CD4-positive, alpha-beta T cell treated with Interleukin-15 for 4 hours (primary cell): Measurements from ENCODE around the gene TJP3.

Source experiments
- DNase-seq: peaks from one replicate; pipeline ENCODE4 v3.0.0-alpha.2; 2020; ENCODE audit warnings: low spot score

TJP3 gene

GRCh38 chr19:3712663-3713611, 4.8 kb downstream of the TJP3 start:
- no peak for DNase-seq

- DNase-seq, result no peak
These were observed 8.0 kb downstream of the TJP3 start for GRCh38 chr19:3716147-3716668.

- no peak for DNase-seq
These were observed 11.7 kb downstream of the TJP3 start for GRCh38 chr19:3719868-3720267.

GRCh38 chr19:3720349-3720917, 12.2 kb downstream of the TJP3 start:
- DNase-seq, result no peak

- peak; percentile 91 for DNase-seq
These were observed 13.1 kb downstream of the TJP3 start for GRCh38 chr19:3721131-3721886.

GRCh38 chr19:3721887-3722442, 13.8 kb downstream of the TJP3 start:
- no peak for DNase-seq

- no peak for DNase-seq
These were observed 14.4 kb downstream of the TJP3 start for GRCh38 chr19:3722443-3723109.

GRCh38 chr19:3723110-3723488, 14.9 kb downstream of the TJP3 start:
- no peak for DNase-seq

- DNase-seq, result no peak
These were observed 15.7 kb downstream of the TJP3 start for GRCh38 chr19:3723883-3724282.

- DNase-seq, result no peak
These were observed 16.9 kb downstream of the TJP3 start for GRCh38 chr19:3725121-3725520.

GRCh38 chr19:3725640-3726310, 17.6 kb downstream of the TJP3 start:
- DNase-seq, result no peak

- no peak for DNase-seq
These were observed 22.3 kb downstream of the TJP3 start for GRCh38 chr19:3730457-3730958.

- DNase-seq, result no peak
These were observed 23.9 kb downstream of the TJP3 start for GRCh38 chr19:3732108-3732507.

GRCh38 chr19:3733549-3734309, 25.5 kb downstream of the TJP3 start:
- no peak for DNase-seq

- no peak for DNase-seq
These were observed 26.1 kb downstream of the TJP3 start for GRCh38 chr19:3734310-3734600.

- no peak for DNase-seq
These were observed 28.0 kb downstream of the TJP3 start for GRCh38 chr19:3736106-3736724.

GRCh38 chr19:3737487-3738205, 29.5 kb downstream of the TJP3 start:
- no peak for DNase-seq

GRCh38 chr19:3738477-3739220, 30.5 kb downstream of the TJP3 start:
- DNase-seq, result no peak

GRCh38 chr19:3740431-3740830, 32.2 kb downstream of the TJP3 start:
- DNase-seq, result no peak
